Measurements from ENCODE around the gene CABYR.

CABYR gene

GRCh38 chr18:24201699-24202687 is 63.1 kb downstream of the CABYR start:
- Histone ChIP-seq H3K4me1 (no peaks in the 10 kb centered on the region), H3K9ac (no peak overlapping the region), H3K36me3 (ENCODE audit: control insufficient read depth, insufficient read depth, low read length) (peaks cover 2% of the 10 kb centered on the region), H3K4me3 (ENCODE audit: low read depth, low read length) (no peak overlapping the region), H3K27me3 (ENCODE audit: control insufficient read depth, insufficient read depth, low read length) (no peaks in the 10 kb centered on the region), H3K4me2 (ENCODE audit: low read length) (no peak overlapping the region), H3K27ac (no peak overlapping the region), H2AFZ (no peak overlapping the region), H3K79me2 (peaks cover 14% of the 10 kb centered on the region), H3K9me3 (ENCODE audit: control insufficient read depth, low read length) (no peaks in the 10 kb centered on the region)
- TF ChIP-seq CTCF (IDR thresholded peaks at IDR 0.05) = no peak

DNA sequence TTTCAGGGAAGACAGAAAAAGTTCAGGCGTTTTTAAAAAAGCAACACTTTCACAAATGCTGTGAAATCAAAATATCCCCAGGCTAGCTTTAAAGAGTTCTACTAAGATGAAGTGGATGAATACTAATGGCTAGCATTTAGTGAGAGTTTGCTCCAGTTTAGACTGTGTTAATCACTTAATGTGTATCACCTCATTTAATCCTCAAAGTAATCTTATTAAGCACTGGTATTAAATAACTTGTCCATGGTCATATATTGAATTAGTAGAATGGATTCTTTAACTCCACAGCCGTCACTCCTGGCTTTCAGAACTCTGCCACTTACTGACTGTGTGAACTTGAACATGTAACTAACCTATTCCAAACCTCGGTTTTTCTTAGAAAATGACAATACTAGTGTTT is 66.0 kb downstream of the CABYR start:
- Histone ChIP-seq H3K9me3 (ENCODE audit: control insufficient read depth, low read length) (no peaks in the 10 kb centered on the region), H3K4me2 (ENCODE audit: low read length) (no peak overlapping the region), H2AFZ (no peak overlapping the region), H3K9ac (no peak overlapping the region), H3K4me3 (ENCODE audit: low read depth, low read length) (no peak overlapping the region), H3K27me3 (ENCODE audit: control insufficient read depth, insufficient read depth, low read length) (no peaks in the 10 kb centered on the region), H3K27ac (no peak overlapping the region), H3K4me1 (no peaks in the 10 kb centered on the region), H3K36me3 (ENCODE audit: control insufficient read depth, insufficient read depth, low read length) (no peaks in the 10 kb centered on the region), H3K79me2 (peaks cover 23% of the 10 kb centered on the region)
- no peak for TF ChIP-seq CTCF (IDR thresholded peaks at IDR 0.05)

- H3K36me3 ChIP-seq (ENCODE audit: control insufficient read depth, insufficient read depth, low read length) = no peaks in the 10 kb centered on the region
- no peak overlapping the region for H3K4me3 ChIP-seq (ENCODE audit: low read depth, low read length)
- no peak overlapping the region for H3K9ac ChIP-seq
- H2AFZ ChIP-seq = no peak overlapping the region
- no peaks in the 10 kb centered on the region for H3K4me1 ChIP-seq
- TF ChIP-seq CTCF (IDR thresholded peaks at IDR 0.05) = no peak
- H3K9me3 ChIP-seq (ENCODE audit: control insufficient read depth, low read length) = no peaks in the 10 kb centered on the region
- H3K27ac ChIP-seq = no peak overlapping the region
- no peak overlapping the region for H3K4me2 ChIP-seq (ENCODE audit: low read length)
- peaks cover 32% of the 10 kb centered on the region for H3K79me2 ChIP-seq
- H3K27me3 ChIP-seq (ENCODE audit: control insufficient read depth, insufficient read depth, low read length) = no peaks in the 10 kb centered on the region
Measured at GRCh38 chr18:24208270-24209035, 69.6 kb downstream of the CABYR start.

GRCh38 chr18:24209558-24209957 is 70.7 kb downstream of the CABYR start:
- Histone ChIP-seq H3K4me1 (peaks cover 8% of the 10 kb centered on the region), H3K4me3 (ENCODE audit: low read depth, low read length) (no peak overlapping the region), H3K27ac (no peak overlapping the region), H3K36me3 (ENCODE audit: control insufficient read depth, insufficient read depth, low read length) (no peaks in the 10 kb centered on the region), H3K4me2 (ENCODE audit: low read length) (no peak overlapping the region), H3K9ac (no peak overlapping the region), H3K9me3 (ENCODE audit: control insufficient read depth, low read length) (no peaks in the 10 kb centered on the region), H3K79me2 (peaks cover 26% of the 10 kb centered on the region), H3K27me3 (ENCODE audit: control insufficient read depth, insufficient read depth, low read length) (no peaks in the 10 kb centered on the region), H2AFZ (no peak overlapping the region)
- no peak for TF ChIP-seq CTCF (IDR thresholded peaks at IDR 0.05)

Data from parathyroid adenoma (tissue), 2 donors.